H1 (cell line): ENCODE results near the gene ZNF212. TPM values are rescaled to one million over a fixed set of nuclear protein-coding genes. Genes with fewer than 3 reads are reported as not detected.

ENCODE experiments used
- CTCF ChIA-PET: fragments of 300-600 bp; sonication (Branson Sonifier 250); formaldehyde crosslinking; loops from one replicate; lab custom pipeline; 2021; ENCODE audit not compliant: partially characterized antibody; lab: Charles Lee
- POLR2A ChIA-PET: fragments of 300-600 bp; sonication (Branson Sonifier 250); formaldehyde crosslinking; loops from one replicate; lab custom pipeline; 2021; ENCODE audit warnings: inconsistent platforms; ENCODE audit not compliant: partially characterized antibody; lab: Charles Lee
- DNase-seq, 2 experiments: peaks; one replicate each; pipeline versions ENCODE4 v3.0.0 to v3.0.0-alpha.2; 2010 to 2022; ENCODE audit warnings: low spot score in 2 of 2, low read depth in 1 of 2, mixed read lengths in 1 of 2
- FAIRE-seq: peaks from 2 replicates; lab custom pipeline; 2011; peaks lifted over from hg19 to GRCh38; lab: Jason Lieb, UNC
- H2AFZ ChIP-seq: 2 replicates; pipeline ENCODE4 v1.8.1; 2012; ENCODE audit warnings: low read length, inconsistent platforms
- H2AK5ac ChIP-seq: 2 replicates; pipeline ENCODE4 v1.6.1; 2013; ENCODE audit warnings: low read depth, low read length
- H2BK120ac ChIP-seq: replicated peaks from 2 replicates; pipeline ENCODE3; 2013; ENCODE audit warnings: low read depth, low read length, inconsistent platforms
- H2BK12ac ChIP-seq: 2 replicates; pipeline ENCODE4 v1.6.1; 2013; ENCODE audit warnings: low read depth, low read length
- H2BK15ac ChIP-seq: 2 replicates; pipeline ENCODE4 v1.6.1; 2013; ENCODE audit warnings: low read length
- H2BK20ac ChIP-seq: 2 replicates; pipeline ENCODE4 v1.6.1; 2013; ENCODE audit warnings: low read length
- H2BK5ac ChIP-seq: 2 replicates; pipeline ENCODE4 v1.6.1; 2013; ENCODE audit warnings: low read depth, low read length
- H3K14ac ChIP-seq: 2 replicates; pipeline ENCODE4 v1.6.1; 2013; ENCODE audit warnings: inconsistent platforms; ENCODE audit not compliant: insufficient read length
- H3K18ac ChIP-seq: 2 replicates; pipeline ENCODE4 v1.6.1; 2013; ENCODE audit warnings: low read length; ENCODE audit errors: extremely low read depth
- H3K23ac ChIP-seq: 2 replicates; pipeline ENCODE4 v1.6.1; 2013; ENCODE audit warnings: inconsistent platforms; ENCODE audit not compliant: insufficient read length
- H3K23me2 ChIP-seq: 2 replicates; pipeline ENCODE4 v1.6.1; 2013; ENCODE audit warnings: low read depth, low read length
- H3K27ac ChIP-seq: 2 replicates; pipeline ENCODE4 v1.6.1; 2011; ENCODE audit warnings: low read depth, low read length, inconsistent platforms
- H3K27me3 ChIP-seq, 4 experiments: replicated peaks in 1 of 4; 1 replicate in 1 of 4; 2 replicates in 3 of 4; pipeline versions ENCODE4 v1.6.1 to v1.8.1; 2011 to 2013; ENCODE audit warnings: low read length in 3 of 4, mild to moderate bottlenecking in 3 of 4, inconsistent platforms in 2 of 4, mixed read lengths in 2 of 4, moderate library complexity in 1 of 4; ENCODE audit not compliant: control insufficient read depth in 3 of 4, insufficient read depth in 3 of 4; ENCODE audit errors: extremely low read depth in 1 of 4
- H3K36me3 ChIP-seq, 4 experiments: 2 replicates each; pipeline versions ENCODE4 v1.6.1 to v1.8.1; 2011 to 2013; ENCODE audit warnings: mild to moderate bottlenecking in 4 of 4, low read length in 3 of 4, moderate library complexity in 2 of 4, control low read depth in 1 of 4, inconsistent platforms in 1 of 4; ENCODE audit not compliant: insufficient read depth in 4 of 4, control insufficient read depth in 2 of 4
- H3K4ac ChIP-seq: replicated peaks from 2 replicates; pipeline ENCODE3; 2013; ENCODE audit warnings: low read length, low read depth, mixed read lengths, inconsistent platforms; ENCODE audit not compliant: insufficient read length
- H3K4me1 ChIP-seq, 4 experiments: replicated peaks in 1 of 4; 1 replicate in 1 of 4; 2 replicates in 3 of 4; pipeline versions ENCODE4 v1.6.1 to v1.8.1; 2011 to 2013; ENCODE audit warnings: low read length in 3 of 4, inconsistent platforms in 2 of 4, mixed read lengths in 1 of 4; ENCODE audit not compliant: insufficient read depth in 4 of 4, control insufficient read depth in 3 of 4
- H3K4me2 ChIP-seq, 2 experiments: 2 replicates each; pipeline versions ENCODE4 v1.6.1 to v1.8.1; 2011 to 2013; ENCODE audit warnings: low read depth in 2 of 2, low read length in 2 of 2, control low read depth in 1 of 2, inconsistent platforms in 1 of 2, mild to moderate bottlenecking in 1 of 2; ENCODE audit not compliant: insufficient read depth in 1 of 2
- H3K4me3 ChIP-seq, 4 experiments: fragments of 200-600, 300-600 bp in 1 of 4; sonication (generic), shearing (Covaris generic), sonication (Bioruptor Twin) in 1 of 4; 2 replicates each; pipeline versions ENCODE4 v1.5.1 to v1.8.1; 2011 to 2016; ENCODE audit warnings: low read length in 4 of 4, low read depth in 3 of 4, control low read depth in 2 of 4, inconsistent platforms in 2 of 4, mild to moderate bottlenecking in 2 of 4, mixed read lengths in 1 of 4, moderate library complexity in 1 of 4; ENCODE audit not compliant: insufficient read depth in 2 of 4; ENCODE audit errors: extremely low read depth in 1 of 4
- H3K56ac ChIP-seq: replicated peaks from 2 replicates; pipeline ENCODE3; 2013; ENCODE audit warnings: low read depth, mild to moderate bottlenecking, mixed read lengths, low read length, inconsistent platforms; ENCODE audit not compliant: insufficient read length
- H3K79me1 ChIP-seq: 2 replicates; pipeline ENCODE4 v1.6.1; 2013; ENCODE audit warnings: low read depth, low read length, control low read depth
- H3K79me2 ChIP-seq, 2 experiments: 2 replicates each; pipeline versions ENCODE4 v1.6.1 to v1.8.1; 2012 to 2013; ENCODE audit warnings: low read length in 2 of 2, mild to moderate bottlenecking in 2 of 2, inconsistent platforms in 1 of 2; ENCODE audit not compliant: insufficient read depth in 2 of 2, control insufficient read depth in 1 of 2
- H3K9ac ChIP-seq, 4 experiments: replicated peaks in 1 of 4; 1 replicate in 1 of 4; 2 replicates in 3 of 4; pipeline versions ENCODE4 v1.6.1 to v1.8.1; 2011 to 2013; ENCODE audit warnings: low read depth in 3 of 4, low read length in 3 of 4, control low read depth in 2 of 4, mild to moderate bottlenecking in 2 of 4, moderate library complexity in 2 of 4, inconsistent platforms in 1 of 4; ENCODE audit errors: extremely low read depth in 1 of 4
- H3K9me3 ChIP-seq, 2 experiments: 2 replicates each; pipeline versions ENCODE4 v1.6.1 to v1.8.1; 2012 to 2013; ENCODE audit warnings: mild to moderate bottlenecking in 2 of 2, moderate library complexity in 2 of 2, control low read depth in 1 of 2, inconsistent platforms in 1 of 2, low read depth in 1 of 2, low read length in 1 of 2, mixed read lengths in 1 of 2; ENCODE audit not compliant: insufficient read depth in 2 of 2
- H4K20me1 ChIP-seq, 2 experiments: replicated peaks in 1 of 2; 2 replicates each; pipeline versions ENCODE3 to v1.8.1; 2011 to 2013; ENCODE audit warnings: inconsistent platforms in 2 of 2, low read length in 2 of 2, mild to moderate bottlenecking in 1 of 2; ENCODE audit not compliant: insufficient read depth in 2 of 2, control insufficient read depth in 1 of 2
- H4K5ac ChIP-seq: 2 replicates; pipeline ENCODE4 v1.6.1; 2013; ENCODE audit warnings: low read length, low read depth, mixed read lengths, inconsistent platforms; ENCODE audit not compliant: insufficient read length
- H4K8ac ChIP-seq: 2 replicates; pipeline ENCODE4 v1.8.0; 2013; ENCODE audit warnings: mild to moderate bottlenecking, moderate library complexity, low read length, inconsistent platforms; ENCODE audit not compliant: insufficient read depth; ENCODE audit errors: extremely low read depth
- H4K91ac ChIP-seq: replicated peaks from 2 replicates; pipeline ENCODE3; 2013; ENCODE audit warnings: low read length, mixed read lengths, inconsistent platforms; ENCODE audit not compliant: insufficient read length
- KDM4A ChIP-seq: IDR thresholded peaks from one replicate; pipeline ENCODE4 v1.7.1; 2012; ENCODE audit warnings: low read depth, mild to moderate bottlenecking, moderate library complexity, low read length, inconsistent platforms; ENCODE audit not compliant: severe bottlenecking
- SIX5 ChIP-seq: IDR thresholded peaks from 2 replicates; pipeline ENCODE4 v1.6.1; 2011; ENCODE audit warnings: mild to moderate bottlenecking, low read depth, low read length
- TAF1 ChIP-seq: IDR thresholded peaks from 2 replicates; pipeline ENCODE4 v1.6.1; 2011; ENCODE audit warnings: mild to moderate bottlenecking, low read depth, low read length
- WGBS, 2 experiments: shearing (Covaris generic) in 1 of 2; methylation state at CpG; one replicate each; pipeline versions ENCODE4 v1.1.6 to v1.1.7; 2013 to 2015; ENCODE audit warnings: low lambda C conversion rate in 2 of 2, mixed read lengths in 2 of 2, inconsistent platforms in 1 of 2, low coverage in 1 of 2, missing lambda C conversion rate in 1 of 2; ENCODE audit not compliant: insufficient replicate concordance in 2 of 2, insufficient coverage in 1 of 2, insufficient read length in 1 of 2; ENCODE audit errors: extremely low coverage in 1 of 2, missing lambda C conversion rate in 1 of 2; 5-methylcytosine and 5-hydroxymethylcytosine counted together
- polyA plus RNA-seq, 7 experiments: library from polyadenylated mRNA; depleted of rRNA in 3 of 7; stranded (reverse) in 5 of 7; unstranded in 2 of 7; fragments of >200 nt in 5 of 7; fragments of 200-250 nt in 2 of 7; gene quantifications; 1 replicate in 5 of 7; 2 replicates in 1 of 7; 4 replicates in 1 of 7; pipeline versions ENCODE4 v1.2.1 to v1.2.3, GENCODE V29; 2011 to 2013; ENCODE audit warnings: missing spikeins in 2 of 7, mixed read lengths in 2 of 7
- total RNA-seq: library from RNA; stranded (reverse); fragmentation: NEBNext Ultra II Directional; extraction: Animal tissue kit (Norgen Biotek cat#: 25700); gene quantifications from 2 replicates; pipeline ENCODE4 v1.2.1, GENCODE V29; 2021

The ZNF212 gene
- total and polyA plus RNA-seq, 2 of the 8 experiments (the other 6 are each of a cell fraction or from before 2014, with no cell fraction given) = 6.7 to 19.3 TPM

DNA sequence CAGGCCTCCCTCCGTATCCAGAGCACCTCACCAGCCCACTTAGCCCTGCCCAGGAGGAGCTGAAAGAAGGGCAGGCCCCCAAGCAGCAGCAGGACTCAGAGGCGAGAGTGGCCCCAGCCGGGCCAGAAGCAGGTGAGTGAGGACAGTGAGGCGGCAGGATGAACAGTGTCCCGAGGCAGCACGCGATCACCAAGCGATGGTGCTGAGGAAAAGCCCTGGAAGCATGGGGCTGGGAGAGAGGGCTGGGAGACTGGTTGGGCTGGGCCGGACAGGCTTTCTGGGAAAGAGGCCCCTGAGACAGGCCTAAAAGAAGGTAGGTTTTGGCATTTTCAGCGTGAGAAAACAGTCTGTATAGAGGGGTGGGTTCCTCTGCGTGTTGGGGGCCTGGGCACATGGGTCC is 38.9 kb downstream of the ZNF212 start:
- no peaks in the 10 kb centered on the region for H3K27me3 ChIP-seq
- CTCF ChIA-PET = interaction anchor here (1.0 to 1.2 kb wide), 2 partner anchors 17 to 77 kb away, joined by 3 read pairs; partner anchors contain the start of gene ZNF783

More for the DNA sequence above, 38.9 kb downstream of the ZNF212 start:
- H3K4me3 ChIP-seq = no peak overlapping the region
- H3K36me3 ChIP-seq = peaks cover 0 to 12% (median 3%) of the 10 kb centered on the region in 4 experiments; a peak in 1 of 8 replicates
- POLR2A ChIA-PET = interaction anchor here (2.1 kb wide), 1 partner anchor 15 kb away, joined by 9 read pairs; the partner anchor contains the start of gene ZNF783
- no peaks in the 10 kb centered on the region; the same call in 1 of the 2 replicates for H3K79me1 ChIP-seq
- H4K91ac ChIP-seq = no peak overlapping the region
- no peak overlapping the region for H2BK15ac ChIP-seq
- H4K20me1 ChIP-seq = peaks cover 0 to 2% of the 10 kb centered on the region in 2 experiments
- H2BK12ac ChIP-seq = no peak overlapping the region
- H3K14ac ChIP-seq = no peak overlapping the region
- H3K18ac ChIP-seq = no peak overlapping the region
- no peak overlapping the region for H3K4me2 ChIP-seq
- H3K79me2 ChIP-seq = no peaks in the 10 kb centered on the region
- H2BK20ac ChIP-seq = no peak overlapping the region
- no peak overlapping the region for H4K5ac ChIP-seq
- FAIRE-seq (no peak), DNase-seq (no peak)
- H3K9me3 ChIP-seq = no peaks in the 10 kb centered on the region
- H2BK5ac ChIP-seq = no peak overlapping the region
- no peak overlapping the region for H3K9ac ChIP-seq
- WGBS, 2 experiments = 87% methylated on average over 10 of the region's 11 CpGs; no CpG with 5 or more reads in 1 of the 2 experiments
- no peak overlapping the region for H3K27ac ChIP-seq
- H3K23me2 ChIP-seq = no peaks in the 10 kb centered on the region
- no peak overlapping the region for H2AK5ac ChIP-seq
- no peak overlapping the region for H2AFZ ChIP-seq
- no peak overlapping the region for H3K23ac ChIP-seq
- TF ChIP-seq SIX5 (no peak), TAF1 (no peak), KDM4A (no peak)
- H4K8ac ChIP-seq = no peak overlapping the region; the same call in 1 of the 2 replicates
- H3K4ac ChIP-seq = no peak overlapping the region
- no peak overlapping the region for H3K56ac ChIP-seq
- no peaks in the 10 kb centered on the region for H3K4me1 ChIP-seq
- no peak overlapping the region for H2BK120ac ChIP-seq
